Keratinocyte (primary cell): ENCODE data around the gene TRAF3. TPM values are rescaled to one million over a fixed set of nuclear protein-coding genes. Genes with fewer than 3 reads are reported as not detected.
"Not testable (repeated sequence)": the region's sequence is repeated elsewhere in the genome, so short reads cannot be mapped to it uniquely, and the experiment has no call there.

Source experiments
- DNase-seq: peaks from one replicate; pipeline ENCODE4 v3.0.0-alpha.2; 2011; ENCODE audit warnings: low read depth, missing footprints, low spot score
- FAIRE-seq: peaks from 2 replicates; lab custom pipeline; 2011; peaks lifted over from hg19 to GRCh38; lab: Jason Lieb, UNC
- H2AFZ ChIP-seq: 2 replicates; pipeline ENCODE4 v1.6.0; 2012; ENCODE audit warnings: low read length, control low read depth, inconsistent platforms; ENCODE audit not compliant: control insufficient read depth
- H3K27ac ChIP-seq: 2 replicates; pipeline ENCODE4 v1.5.1; 2011; ENCODE audit warnings: low read length; ENCODE audit not compliant: control insufficient read depth, insufficient read depth
- H3K27me3 ChIP-seq: 3 replicates; pipeline ENCODE4 v1.6.0; 2011; ENCODE audit warnings: low read length; ENCODE audit not compliant: control insufficient read depth, insufficient read depth; ENCODE audit errors: extremely low read depth
- H3K36me3 ChIP-seq, 2 experiments: 2 replicates in 1 of 2; 3 replicates in 1 of 2; pipeline ENCODE4 v1.5.1; 2011; ENCODE audit warnings: low read length in 2 of 2, mild to moderate bottlenecking in 1 of 2; ENCODE audit not compliant: control insufficient read depth in 2 of 2, insufficient read depth in 2 of 2; ENCODE audit errors: extremely low read depth in 1 of 2
- H3K4me1 ChIP-seq: 3 replicates; pipeline ENCODE4 v1.5.1; 2011; ENCODE audit warnings: low read length; ENCODE audit not compliant: control insufficient read depth, insufficient read depth; ENCODE audit errors: extremely low read depth
- H3K4me2 ChIP-seq: 3 replicates; pipeline ENCODE4 v1.6.0; 2011; ENCODE audit warnings: low read depth, low read length; ENCODE audit not compliant: control insufficient read depth, insufficient read depth; ENCODE audit errors: extremely low read depth
- H3K4me3 ChIP-seq, 3 experiments: fragments of 200-600 bp in 1 of 3; sonication (generic) in 1 of 3; 2 replicates in 2 of 3; 3 replicates in 1 of 3; pipeline ENCODE4 v1.5.1; 2011 to 2016; ENCODE audit warnings: low read length in 3 of 3, mild to moderate bottlenecking in 3 of 3, control low read depth in 2 of 3, inconsistent platforms in 1 of 3, low read depth in 1 of 3, mixed read lengths in 1 of 3, mixed run types in 1 of 3, moderate library complexity in 1 of 3; ENCODE audit not compliant: control insufficient read depth in 2 of 3, insufficient read depth in 2 of 3; ENCODE audit errors: extremely low read depth in 1 of 3
- H3K79me2 ChIP-seq: 2 replicates; pipeline ENCODE4 v1.6.0; 2012; ENCODE audit warnings: low read length; ENCODE audit not compliant: control insufficient read depth, insufficient read depth
- H3K9ac ChIP-seq: 3 replicates; pipeline ENCODE4 v1.6.0; 2011; ENCODE audit warnings: low read length; ENCODE audit not compliant: control insufficient read depth, insufficient read depth; ENCODE audit errors: extremely low read depth
- H3K9me1 ChIP-seq: 3 replicates; pipeline ENCODE4 v1.6.0; 2011; ENCODE audit warnings: low read length; ENCODE audit not compliant: control insufficient read depth, insufficient read depth; ENCODE audit errors: extremely low read depth
- H3K9me3 ChIP-seq: 2 replicates; pipeline ENCODE4 v1.5.1; 2012; ENCODE audit warnings: low read depth, low read length; ENCODE audit not compliant: control insufficient read depth
- H4K20me1 ChIP-seq: 3 replicates; pipeline ENCODE4 v1.6.0; 2011; ENCODE audit warnings: low read length; ENCODE audit not compliant: control insufficient read depth, insufficient read depth; ENCODE audit errors: extremely low read depth
- EZH2 ChIP-seq: IDR thresholded peaks from one replicate; pipeline ENCODE4 v1.6.1; 2012; ENCODE audit warnings: inconsistent platforms, mild to moderate bottlenecking, low read length, moderate library complexity
- dilution Hi-C: fragments of 300-500 bp; cut with MboI; formaldehyde crosslinking; loops from one replicate; pipeline ENCODE4 v1.7.0; 2020; ENCODE audit warnings: low sequenced_read_pairs; ENCODE audit not compliant: extremely low pct_ligation_motif_present
- polyA plus RNA-seq, 5 experiments: library from polyadenylated mRNA; depleted of rRNA in 3 of 5; stranded (reverse) in 3 of 5; stranded (forward) in 1 of 5; unstranded in 1 of 5; fragments of >200 nt; gene quantifications; 1 replicate in 1 of 5; 2 replicates in 3 of 5; 3 replicates in 1 of 5; pipeline versions ENCODE4 v1.2.1 to v1.2.3, GENCODE V29; 2011 to 2012; ENCODE audit warnings: missing spikeins in 2 of 5, low read depth in 1 of 5, low replicate concordance in 1 of 5
- TF ChIP-seq, protein P1 (sequence below), 3 experiments: IDR thresholded peaks in 1 of 3; conservative IDR thresholded peaks in 1 of 3; optimal IDR thresholded peaks in 1 of 3; 2 replicates in 2 of 3; 3 replicates in 1 of 3; pipeline versions ENCODE3 to v1.5.1; 2011; ENCODE audit warnings: low read length in 3 of 3, mild to moderate bottlenecking in 3 of 3, moderate library complexity in 2 of 3, control low read depth in 1 of 3, inconsistent platforms in 1 of 3; ENCODE audit not compliant: insufficient read depth in 2 of 3; ENCODE audit errors: extremely low read depth in 1 of 3

The TRAF3 gene
- polyA plus RNA-seq, 1 donor (not counting 4 experiments of a cell fraction or from before 2014, with no cell fraction given), result 12.5 TPM

- dilution Hi-C loops, result no loop called here
- DNase-seq (no peak), FAIRE-seq (no peak)
- Histone ChIP-seq H4K20me1 (no peaks in the 10 kb centered on the region), H3K36me3 (peaks cover 16% of the 10 kb centered on the region in 2 experiments), H3K9me3 (no peaks in the 10 kb centered on the region), H3K4me1 (no peaks in the 10 kb centered on the region), H3K27ac (no peak overlapping the region), H3K4me2 (no peak overlapping the region), H3K9me1 (no peaks in the 10 kb centered on the region), H3K4me3 (no peak overlapping the region), H2AFZ (no peak overlapping the region), H3K27me3 (no peaks in the 10 kb centered on the region), H3K79me2 (no peaks in the 10 kb centered on the region), H3K9ac (no peak overlapping the region)
- no peak for TF ChIP-seq EZH2
- TF ChIP-seq, protein P1, sequence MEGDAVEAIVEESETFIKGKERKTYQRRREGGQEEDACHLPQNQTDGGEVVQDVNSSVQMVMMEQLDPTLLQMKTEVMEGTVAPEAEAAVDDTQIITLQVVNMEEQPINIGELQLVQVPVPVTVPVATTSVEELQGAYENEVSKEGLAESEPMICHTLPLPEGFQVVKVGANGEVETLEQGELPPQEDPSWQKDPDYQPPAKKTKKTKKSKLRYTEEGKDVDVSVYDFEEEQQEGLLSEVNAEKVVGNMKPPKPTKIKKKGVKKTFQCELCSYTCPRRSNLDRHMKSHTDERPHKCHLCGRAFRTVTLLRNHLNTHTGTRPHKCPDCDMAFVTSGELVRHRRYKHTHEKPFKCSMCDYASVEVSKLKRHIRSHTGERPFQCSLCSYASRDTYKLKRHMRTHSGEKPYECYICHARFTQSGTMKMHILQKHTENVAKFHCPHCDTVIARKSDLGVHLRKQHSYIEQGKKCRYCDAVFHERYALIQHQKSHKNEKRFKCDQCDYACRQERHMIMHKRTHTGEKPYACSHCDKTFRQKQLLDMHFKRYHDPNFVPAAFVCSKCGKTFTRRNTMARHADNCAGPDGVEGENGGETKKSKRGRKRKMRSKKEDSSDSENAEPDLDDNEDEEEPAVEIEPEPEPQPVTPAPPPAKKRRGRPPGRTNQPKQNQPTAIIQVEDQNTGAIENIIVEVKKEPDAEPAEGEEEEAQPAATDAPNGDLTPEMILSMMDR (optimal IDR thresholded peaks at IDR 0.05 in 1 of 3, IDR thresholded peaks at IDR 0.05 in 1 of 3, conservative IDR thresholded peaks at IDR 0.05 in 1 of 3; ENCODE audit: extremely low read depth in 1 of 3, insufficient read depth in 2 of 3, low read length in 3 of 3), result no peak
These were observed 114.3 kb downstream of the TRAF3 start for GRCh38 chr14:102891556-102891955.

- no peak overlapping the region for H3K4me3 ChIP-seq
- no peaks in the 10 kb centered on the region for H3K27me3 ChIP-seq
- peaks cover 16% of the 10 kb centered on the region in 2 experiments for H3K36me3 ChIP-seq
- no peak for DNase-seq
- H3K9ac ChIP-seq, result no peak overlapping the region
- no peaks in the 10 kb centered on the region for H3K79me2 ChIP-seq
- no peaks in the 10 kb centered on the region for H4K20me1 ChIP-seq
- no peaks in the 10 kb centered on the region for H3K9me3 ChIP-seq
- H3K4me2 ChIP-seq, result no peak overlapping the region
- no peak for FAIRE-seq
- dilution Hi-C loops, result no loop called here
- no peak overlapping the region for H3K27ac ChIP-seq
- no peaks in the 10 kb centered on the region for H3K9me1 ChIP-seq
- no peak overlapping the region for H2AFZ ChIP-seq
- TF ChIP-seq EZH2, result no peak
- no peaks in the 10 kb centered on the region for H3K4me1 ChIP-seq
These were observed 115.4 kb downstream of the TRAF3 start for GRCh38 chr14:102892651-102893050.

GRCh38 chr14:102893452-102893851 lies 116.2 kb downstream of the TRAF3 start:
- no peak overlapping the region for H3K4me2 ChIP-seq
- no peaks in the 10 kb centered on the region for H3K79me2 ChIP-seq
- no peaks in the 10 kb centered on the region for H3K9me1 ChIP-seq
- DNase-seq, result no peak
- dilution Hi-C loops, result no loop called here
- no peaks in the 10 kb centered on the region for H4K20me1 ChIP-seq
- no peak overlapping the region for H3K9ac ChIP-seq
- FAIRE-seq, result no peak
- peaks cover 10 to 13% of the 10 kb centered on the region in 2 experiments for H3K36me3 ChIP-seq
- H3K4me3 ChIP-seq, result no peak overlapping the region
- no peaks in the 10 kb centered on the region for H3K4me1 ChIP-seq
- H3K9me3 ChIP-seq, result no peaks in the 10 kb centered on the region
- TF ChIP-seq, protein P1 (optimal IDR thresholded peaks at IDR 0.05 in 1 of 3, IDR thresholded peaks at IDR 0.05 in 1 of 3, conservative IDR thresholded peaks at IDR 0.05 in 1 of 3; ENCODE audit: extremely low read depth in 1 of 3, insufficient read depth in 2 of 3, low read length in 3 of 3), result no peak
- no peaks in the 10 kb centered on the region for H3K27me3 ChIP-seq
- H2AFZ ChIP-seq, result no peak overlapping the region
- H3K27ac ChIP-seq, result no peak overlapping the region

DNA sequence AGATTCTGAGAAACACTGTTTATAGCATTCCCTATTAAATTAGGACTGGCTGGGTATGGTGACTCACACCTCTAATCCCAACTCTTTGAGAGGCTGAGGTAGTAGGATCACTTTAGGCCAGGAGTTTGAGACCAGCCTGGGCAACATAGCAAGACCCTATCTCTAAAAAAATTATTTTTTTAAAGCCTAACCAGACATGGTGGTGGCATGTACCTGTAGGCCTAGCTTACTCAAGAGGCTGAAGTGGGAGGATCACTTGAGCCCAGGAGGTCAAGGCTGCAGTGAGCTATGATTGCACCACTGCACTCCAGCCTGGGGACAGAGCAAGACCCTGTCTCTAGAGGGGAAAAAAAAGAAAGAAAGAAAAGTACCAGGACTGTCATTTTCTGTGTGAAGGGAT lies 119.5 kb downstream of the TRAF3 start:
- H3K4me3 ChIP-seq, dilution Hi-C loops, H2AFZ ChIP-seq, H3K79me2 ChIP-seq, H3K9me1 ChIP-seq, H3K27ac ChIP-seq, H4K20me1 ChIP-seq, H3K9ac ChIP-seq, FAIRE-seq, H3K4me2 ChIP-seq, H3K27me3 ChIP-seq, H3K9me3 ChIP-seq, DNase-seq, H3K4me1 ChIP-seq: not testable (repeated sequence)
- peaks cover under 1 to 14% of the 10 kb centered on the region in 2 experiments for H3K36me3 ChIP-seq
